ENCODE results near the gene KIAA1328.

- TF ChIP-seq USF2 (IDR thresholded peaks at IDR 0.05; ENCODE audit: borderline replicate concordance, low read depth, low read length) = no peak
- TF ChIP-seq CHD2 (IDR thresholded peaks at IDR 0.05; ENCODE audit: low read length, partially characterized antibody) = no peak
- TF ChIP-seq CTCF (IDR thresholded peaks at IDR 0.05) = no peak
- TF ChIP-seq GATA2 (CRISPR knock-in tag; IDR thresholded peaks at IDR 0.05) = no peak
- no peak for TF ChIP-seq SMC3 (IDR thresholded peaks at IDR 0.05; ENCODE audit: low read depth, low read length)
- TF ChIP-seq TCF12 (IDR thresholded peaks at IDR 0.05) = no peak
- TF ChIP-seq YY1 (IDR thresholded peaks at IDR 0.05; ENCODE audit: low read depth) = no peak
- TF ChIP-seq SIN3A (IDR thresholded peaks at IDR 0.05; ENCODE audit: borderline replicate concordance, low read depth, low read length) = no peak
- TF ChIP-seq MAX (IDR thresholded peaks at IDR 0.05; ENCODE audit: low read depth) = no peak
- TF ChIP-seq FOXJ3 (CRISPR knock-in tag; IDR thresholded peaks at IDR 0.05) = no peak
- no peak for TF ChIP-seq RFX5 (IDR thresholded peaks at IDR 0.05; ENCODE audit: low read length)
Observed at GRCh38 chr18:37042381-37042780, 213.5 kb downstream of the KIAA1328 start.

Measured in SK-N-SH (cell line).